NCI-H345 treated with DMSO at 0.1 percent for 48 hours (cell line): ENCODE results near the gene MRPL55.

Experiments used
- DNase-seq: peaks from one replicate; lab custom pipeline; 2025; ENCODE audit not compliant: unreplicated experiment; lab: John Stamatoyannopoulos, UW

Gene MRPL55

DNA sequence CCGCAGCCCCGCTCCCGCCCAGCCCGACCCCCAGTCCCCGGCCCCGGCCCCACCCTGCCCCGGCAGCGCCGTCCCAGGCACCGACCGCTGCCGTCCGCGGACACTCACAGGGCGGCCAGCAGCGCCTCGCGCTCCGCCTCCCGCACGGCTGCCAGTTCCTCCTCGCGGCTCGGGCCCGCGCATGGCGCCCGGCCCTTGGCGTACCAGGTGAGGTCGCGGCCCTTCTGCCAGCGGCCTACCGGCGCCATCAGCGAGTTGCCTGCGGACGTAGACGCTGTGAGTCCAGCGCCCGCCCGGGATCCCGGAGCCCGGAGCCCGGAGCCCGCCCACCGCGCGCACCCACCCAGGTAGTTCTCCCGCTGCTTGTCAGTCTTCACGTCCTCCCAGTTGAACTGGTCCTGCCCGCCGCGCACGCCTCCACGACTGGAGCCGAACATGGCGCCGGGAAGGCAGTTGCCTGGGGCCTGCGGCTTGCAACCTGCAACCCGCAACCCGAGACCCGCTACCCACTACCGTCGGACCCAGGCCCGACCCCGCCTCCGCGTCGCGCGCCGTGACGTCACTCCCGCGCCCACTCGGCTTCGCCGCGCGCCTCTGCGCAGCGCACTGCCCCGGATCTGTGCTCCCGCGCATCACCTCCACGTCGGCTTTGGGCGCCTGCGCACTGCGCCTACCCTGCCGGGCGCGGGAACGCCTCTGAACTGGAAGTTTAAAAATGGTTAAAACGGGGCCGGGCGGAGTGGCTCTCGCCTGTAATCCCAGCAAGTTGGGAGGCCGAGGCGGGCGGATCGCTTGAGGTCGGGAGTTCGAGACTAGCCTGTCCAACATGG, 6.1 kb downstream of the MRPL55 start, which contains the start of gene C1orf35:
Gene C1orf35, minus strand, starts transcription at position 535 of the 830 bp plus-strand sequence. Its CDS starts 98 bp downstream, at position 437.
- peak; percentile 93 for DNase-seq

DNA sequence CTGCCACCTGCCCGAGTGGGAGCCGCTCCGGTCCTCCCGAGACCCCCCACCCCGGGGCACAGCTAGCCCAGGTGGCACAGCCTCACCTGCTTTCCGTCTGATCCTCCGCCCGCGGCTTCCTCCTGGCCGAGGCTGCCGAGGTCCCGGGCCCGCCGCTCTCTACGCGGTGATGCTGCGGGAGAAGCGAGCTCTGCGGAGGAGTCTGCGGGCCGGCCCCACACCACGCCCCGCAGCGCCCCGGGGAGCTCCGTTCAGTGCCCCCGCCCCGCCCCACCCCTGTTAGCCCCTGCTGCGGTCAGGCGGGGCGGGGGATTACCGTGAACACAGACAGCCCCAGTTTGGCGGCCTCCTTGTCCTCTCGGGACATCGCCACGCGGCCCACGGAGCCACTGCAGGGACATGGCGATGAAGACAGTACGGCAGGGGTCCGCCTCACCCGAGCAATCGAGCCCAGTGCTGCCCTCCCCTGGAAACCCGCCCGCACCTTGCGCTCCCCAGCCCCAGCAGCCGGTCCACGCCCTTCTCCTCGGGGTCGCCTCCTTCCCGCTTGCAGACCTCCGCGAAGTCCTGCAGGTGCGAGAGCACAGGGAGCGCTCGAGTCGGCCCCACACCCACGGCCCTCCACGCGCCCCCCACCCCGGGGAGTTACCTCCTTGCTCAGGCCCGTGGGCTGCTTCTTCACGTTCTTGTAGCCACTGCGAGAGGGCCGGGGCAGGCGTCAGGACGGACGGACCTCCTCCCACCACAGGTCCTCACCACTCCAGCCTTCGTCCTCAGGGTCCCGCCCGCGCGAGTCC, 6.9 kb downstream of the MRPL55 start:
- DNase-seq = no peak

DNA sequence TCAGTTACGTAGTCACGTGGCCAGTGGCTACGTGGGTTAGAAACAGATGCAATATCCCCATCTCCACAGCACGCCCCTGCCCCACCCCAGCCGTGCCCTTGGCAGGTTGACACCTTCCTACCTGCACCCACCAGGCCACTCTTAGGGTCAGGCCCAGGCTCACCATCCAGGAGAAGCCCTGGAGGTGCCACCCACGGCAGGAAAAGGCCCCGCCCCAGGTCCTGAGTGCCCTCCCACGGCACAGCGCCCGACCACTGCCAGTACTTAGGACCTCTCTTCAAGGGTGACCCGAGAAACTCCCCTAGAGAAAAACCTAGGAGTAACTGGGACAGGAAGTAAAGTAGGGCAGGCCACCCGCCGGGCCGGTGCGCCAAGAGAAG, 7.5 kb downstream of the MRPL55 start:
- no peak for DNase-seq

DNA sequence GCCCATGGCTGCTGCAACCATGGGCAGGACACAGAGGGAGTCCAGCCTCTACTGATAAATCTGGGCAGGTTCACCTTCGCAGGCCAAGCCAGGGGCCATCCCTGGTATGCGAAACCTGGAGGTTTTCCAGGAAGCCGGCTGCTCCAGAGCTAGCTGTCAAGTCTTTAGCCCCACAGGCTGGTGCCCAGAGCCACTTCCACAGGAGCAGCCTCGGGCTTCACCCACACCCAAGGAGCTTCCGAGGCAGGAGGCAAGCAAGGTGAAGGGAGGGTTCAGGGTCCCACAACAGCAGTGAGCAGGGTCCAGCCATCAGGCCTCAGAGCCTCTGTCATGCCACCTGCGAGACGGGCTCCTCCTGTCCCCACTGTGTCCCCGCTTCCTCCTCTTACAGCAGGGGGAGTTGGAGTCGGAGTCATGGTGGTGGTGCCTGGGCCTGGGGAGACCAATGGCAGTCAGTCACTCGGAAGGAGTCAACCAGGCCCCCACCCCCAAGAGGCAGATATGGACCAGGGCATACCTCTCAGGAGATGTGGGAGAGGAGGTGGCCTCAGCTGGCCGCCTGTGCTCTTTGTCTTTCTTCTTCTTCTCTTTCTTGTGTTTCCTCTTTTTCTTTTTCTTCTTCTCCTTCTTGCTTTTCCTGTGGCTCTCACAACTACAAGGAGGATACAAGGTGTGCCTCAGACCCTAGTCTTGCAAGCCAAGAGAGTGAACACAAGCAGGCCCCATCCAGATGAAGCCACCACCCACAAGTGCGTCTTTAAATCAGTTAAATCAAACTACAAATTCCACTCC, 8.1 kb downstream of the MRPL55 start:
- DNase-seq = no peak

DNA sequence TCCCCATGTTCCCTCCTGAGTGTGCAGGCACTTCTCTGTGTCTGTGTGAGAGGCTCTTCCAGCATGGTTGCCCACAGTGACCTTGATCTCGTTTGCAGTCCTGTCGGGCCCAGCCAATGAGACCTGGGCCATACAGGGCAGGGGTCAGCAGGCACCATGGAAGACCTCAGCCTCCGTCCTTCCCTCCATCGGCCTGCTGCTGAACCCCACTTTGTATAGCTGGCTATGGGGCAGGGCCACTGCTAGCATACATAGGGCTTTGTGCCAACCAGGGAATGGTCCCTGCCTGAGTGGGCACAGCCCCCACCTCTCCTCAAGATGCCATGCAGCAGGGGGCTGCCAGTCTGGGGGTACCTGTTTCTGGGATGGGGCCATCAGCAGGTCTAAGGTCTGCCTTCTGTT, 9.8 kb downstream of the MRPL55 start:
- no peak for DNase-seq

DNA sequence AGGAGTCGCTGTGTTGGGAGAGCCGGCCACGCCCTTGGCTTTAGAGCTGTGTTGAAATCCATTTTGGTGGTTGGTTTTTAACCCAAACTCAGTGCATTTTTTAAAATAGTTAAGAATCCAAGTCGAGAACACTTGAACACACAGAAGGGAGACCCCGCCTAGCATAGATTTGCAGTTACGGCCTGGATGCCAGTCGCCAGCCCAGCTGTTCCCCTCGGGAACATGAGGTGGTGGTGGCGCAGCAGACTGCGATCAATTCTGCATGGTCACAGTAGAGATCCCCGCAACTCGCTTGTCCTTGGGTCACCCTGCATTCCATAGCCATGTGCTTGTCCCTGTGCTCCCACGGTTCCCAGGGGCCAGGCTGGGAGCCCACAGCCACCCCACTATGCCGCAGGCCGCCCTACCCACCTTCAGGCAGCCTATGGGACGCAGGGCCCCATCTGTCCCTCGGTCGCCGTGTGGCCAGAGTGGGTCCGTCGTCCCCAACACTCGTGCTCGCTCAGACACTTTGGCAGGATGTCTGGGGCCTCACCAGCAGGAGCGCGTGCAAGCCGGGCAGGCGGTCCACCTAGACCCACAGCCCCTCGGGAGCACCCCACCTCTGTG, 10.7 kb downstream of the MRPL55 start:
- DNase-seq = no peak

DNA sequence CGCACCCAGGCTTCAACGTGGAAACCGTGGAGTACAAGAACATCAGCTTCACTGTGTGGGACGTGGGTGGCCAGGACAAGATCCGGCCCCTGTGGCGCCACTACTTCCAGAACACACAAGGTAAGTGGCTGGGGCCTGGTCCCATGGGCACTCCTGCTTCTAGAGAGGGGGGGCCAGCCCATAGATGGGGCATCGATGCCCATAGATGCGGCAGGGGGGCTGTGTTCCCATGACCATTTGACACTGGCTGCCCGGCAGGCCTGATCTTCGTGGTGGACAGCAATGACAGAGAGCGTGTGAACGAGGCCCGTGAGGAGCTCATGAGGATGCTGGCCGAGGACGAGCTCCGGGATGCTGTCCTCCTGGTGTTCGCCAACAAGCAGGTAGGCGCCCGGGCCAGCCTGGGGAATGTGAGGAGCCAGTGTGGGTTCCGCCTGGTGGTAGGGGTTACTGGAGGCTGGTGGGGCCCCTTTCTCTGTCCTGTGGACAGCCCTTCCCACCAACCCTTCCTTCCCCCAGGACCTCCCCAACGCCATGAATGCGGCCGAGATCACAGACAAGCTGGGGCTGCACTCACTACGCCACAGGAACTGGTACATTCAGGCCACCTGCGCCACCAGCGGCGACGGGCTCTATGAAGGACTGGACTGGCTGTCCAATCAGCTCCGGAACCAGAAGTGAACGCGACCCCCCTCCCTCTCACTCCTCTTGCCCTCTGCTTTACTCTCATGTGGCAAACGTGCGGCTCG, 11.6 kb downstream of the MRPL55 start:
- no peak for DNase-seq

DNA sequence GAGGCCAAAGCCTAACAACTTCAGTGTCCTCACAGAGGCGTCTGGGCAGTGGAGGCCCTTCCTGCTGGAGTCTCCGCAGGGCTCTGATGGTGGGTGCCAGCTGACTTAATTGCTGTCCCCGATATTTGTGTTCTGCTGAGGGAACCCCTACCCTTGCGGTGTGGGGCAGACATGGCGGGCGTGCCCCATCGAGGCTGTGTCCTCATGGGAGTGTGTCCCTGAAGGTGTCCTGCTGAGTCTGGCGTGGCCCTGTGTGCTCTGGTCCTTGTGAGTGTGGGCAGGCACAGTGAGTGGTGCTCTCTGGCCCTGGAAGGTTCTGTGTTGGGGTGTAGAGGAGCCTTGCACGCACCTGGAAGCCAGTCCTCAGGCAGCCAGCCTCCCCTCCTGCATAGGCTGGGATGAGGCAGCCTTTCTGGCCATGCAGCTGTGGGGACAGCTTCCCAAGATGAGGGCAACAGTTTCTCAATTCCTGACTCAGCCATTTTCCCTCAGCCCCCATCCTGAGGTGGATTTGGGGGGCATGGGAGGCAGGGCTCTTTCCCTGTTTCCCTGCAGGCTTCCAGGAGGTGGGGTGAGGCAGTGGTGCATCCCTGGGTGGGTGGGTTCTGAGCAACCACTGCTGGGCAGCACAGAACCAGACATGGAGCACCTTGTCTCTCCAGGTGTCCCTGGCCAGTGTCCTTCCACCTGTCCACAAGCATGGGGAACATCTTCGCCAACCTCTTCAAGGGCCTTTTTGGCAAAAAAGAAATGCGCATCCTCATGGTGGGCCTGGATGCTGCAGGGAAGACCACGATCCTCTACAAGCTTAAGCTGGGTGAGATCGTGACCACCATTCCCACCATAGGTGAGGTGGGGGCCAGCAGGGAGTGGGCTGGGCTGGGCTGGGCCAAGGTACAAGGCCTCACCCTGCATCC, 12.4 kb downstream of the MRPL55 start:
- DNase-seq = no peak

DNA sequence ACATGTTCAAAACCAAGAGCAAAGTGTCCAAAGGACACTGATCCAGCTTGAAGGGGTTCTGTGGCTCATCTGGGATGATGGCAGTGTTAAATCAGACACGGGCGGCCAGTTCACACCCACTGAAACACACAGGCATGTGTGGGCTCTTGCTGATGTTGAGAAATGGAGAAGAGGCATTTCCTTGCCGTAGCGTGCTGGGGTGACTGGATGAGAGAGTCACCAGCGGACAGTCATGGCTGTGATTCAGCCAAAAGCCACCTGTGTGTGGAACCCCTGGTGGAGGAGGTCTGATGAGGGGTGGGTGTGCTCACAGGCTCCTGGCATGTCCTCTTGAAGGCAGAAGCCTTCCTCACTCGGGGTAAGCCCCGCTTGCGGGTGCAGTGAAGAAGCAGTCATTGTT, 13.2 kb downstream of the MRPL55 start:
- no peak for DNase-seq

DNA sequence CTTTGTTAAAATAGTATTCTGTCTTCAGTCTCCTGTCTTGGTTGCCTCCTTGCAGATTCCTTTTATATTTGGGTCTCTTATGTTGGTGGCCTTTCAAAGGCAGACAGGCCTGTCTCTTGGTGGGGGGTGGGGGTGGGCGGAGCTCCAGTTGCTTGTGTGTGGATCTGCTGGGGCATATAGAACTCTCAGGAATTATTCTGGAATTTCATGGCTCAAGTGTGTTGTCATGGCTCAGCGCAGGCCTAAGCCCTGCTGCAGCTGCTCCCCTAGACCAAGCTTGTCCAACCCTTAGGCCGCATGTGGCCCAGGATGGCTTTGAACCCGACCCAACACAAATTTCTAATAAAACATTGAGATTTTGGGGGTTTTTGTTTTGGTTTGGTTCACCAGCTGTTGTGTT, 13.9 kb downstream of the MRPL55 start:
- DNase-seq = no peak

DNA sequence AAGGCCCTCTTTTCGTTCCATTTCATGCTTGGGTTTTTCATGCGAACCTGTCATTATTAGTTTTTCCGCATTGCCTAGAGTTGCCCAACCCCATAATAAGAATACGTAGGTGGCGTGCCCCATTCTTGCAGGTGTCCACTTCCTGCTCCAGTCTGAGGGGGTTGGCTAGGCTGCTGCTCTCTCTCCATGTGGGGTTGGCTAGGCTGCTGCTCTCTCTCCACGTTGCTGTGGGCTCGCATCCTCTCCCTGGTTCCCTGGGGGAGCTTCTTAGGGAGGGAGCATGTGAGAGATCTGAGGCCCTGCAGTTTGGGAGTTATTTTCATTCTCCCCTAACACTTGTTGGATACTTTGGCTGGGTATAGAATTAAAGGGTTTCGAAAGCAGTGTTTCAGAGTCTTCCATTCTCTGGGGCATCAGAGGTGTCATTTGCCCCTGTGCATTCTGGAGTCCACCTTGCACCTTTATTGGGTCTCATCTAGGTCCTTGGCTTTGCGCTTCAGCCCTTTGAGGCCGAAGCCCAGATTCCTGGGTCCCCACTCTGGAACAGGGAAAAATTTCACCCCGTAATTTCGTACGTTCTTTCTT, 14.6 kb downstream of the MRPL55 start:
- DNase-seq = no peak

DNA sequence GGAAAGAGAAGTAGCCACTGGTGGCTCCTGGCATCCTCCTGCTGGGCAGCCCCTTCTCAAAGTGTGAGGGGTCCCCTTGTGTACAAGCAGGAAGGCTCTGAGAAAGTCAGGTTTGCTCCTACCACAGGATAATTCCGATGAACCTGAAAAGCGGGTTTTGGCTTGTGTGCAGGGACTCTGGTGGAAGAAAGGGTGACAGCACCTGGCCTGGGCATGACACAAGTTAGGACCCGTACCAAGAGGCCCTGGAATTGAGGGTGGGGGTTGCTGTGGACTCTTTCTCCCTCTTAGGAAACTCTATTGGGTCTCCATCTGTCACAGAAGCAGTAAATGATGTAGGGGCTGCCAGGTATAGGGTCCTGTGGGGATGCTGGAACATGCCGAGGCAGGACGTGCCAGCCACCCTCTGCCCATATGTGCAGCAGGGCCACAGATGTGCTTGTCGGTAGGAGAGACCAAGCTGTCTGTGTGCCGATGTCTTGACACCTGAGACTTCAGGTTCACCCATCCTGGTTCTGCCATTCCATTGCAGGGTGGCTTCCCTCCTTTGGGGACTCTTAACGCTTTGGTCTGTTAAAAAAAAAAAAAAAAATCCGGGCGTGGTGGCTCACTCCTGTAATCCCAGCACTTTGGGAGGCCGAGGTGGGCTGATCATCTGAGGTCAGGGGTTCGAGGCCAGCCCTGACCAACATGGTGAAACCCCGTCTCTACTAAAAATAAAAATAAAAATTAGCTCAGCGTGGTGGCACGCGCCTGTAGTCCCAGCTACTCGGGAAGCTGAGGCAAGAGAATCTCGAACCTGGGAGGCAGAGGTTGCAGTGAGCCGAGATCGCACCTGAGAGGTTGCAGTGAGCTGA, 15.8 kb downstream of the MRPL55 start:
- no peak for DNase-seq

DNA sequence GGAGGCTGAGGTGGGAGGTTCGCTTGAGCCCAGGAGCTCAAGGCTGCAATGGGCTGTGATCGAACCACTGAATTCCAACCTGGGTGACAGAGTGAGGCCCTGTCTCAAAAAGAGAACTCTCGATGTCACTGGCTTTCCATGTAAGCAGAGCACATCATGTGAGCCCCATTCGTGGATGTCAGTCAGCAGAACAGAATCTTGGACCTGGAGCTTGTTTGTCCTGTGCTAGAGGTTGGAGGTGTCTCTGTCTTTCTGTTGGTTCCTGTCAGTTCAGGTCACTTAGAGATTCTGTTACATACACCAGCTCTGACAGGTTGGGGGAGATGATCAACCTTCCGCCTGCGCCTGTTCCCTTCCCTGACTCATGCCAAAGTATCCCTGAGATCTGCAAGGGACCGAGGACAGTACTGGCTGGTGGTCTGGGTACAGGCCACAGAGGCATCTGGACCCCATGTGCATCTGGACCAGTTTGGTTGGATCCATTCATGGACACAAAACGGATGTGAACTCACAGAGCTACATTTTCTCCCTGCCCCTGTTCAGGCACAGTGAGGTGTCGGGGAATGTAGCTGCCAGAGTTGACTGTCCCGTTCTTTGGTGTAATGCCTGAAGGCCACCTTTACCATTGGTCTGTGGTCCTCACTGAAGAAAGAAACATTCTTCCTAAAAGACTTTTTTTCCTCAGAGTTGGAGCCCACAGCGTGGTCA, 16.6 kb downstream of the MRPL55 start:
- no peak for DNase-seq

DNA sequence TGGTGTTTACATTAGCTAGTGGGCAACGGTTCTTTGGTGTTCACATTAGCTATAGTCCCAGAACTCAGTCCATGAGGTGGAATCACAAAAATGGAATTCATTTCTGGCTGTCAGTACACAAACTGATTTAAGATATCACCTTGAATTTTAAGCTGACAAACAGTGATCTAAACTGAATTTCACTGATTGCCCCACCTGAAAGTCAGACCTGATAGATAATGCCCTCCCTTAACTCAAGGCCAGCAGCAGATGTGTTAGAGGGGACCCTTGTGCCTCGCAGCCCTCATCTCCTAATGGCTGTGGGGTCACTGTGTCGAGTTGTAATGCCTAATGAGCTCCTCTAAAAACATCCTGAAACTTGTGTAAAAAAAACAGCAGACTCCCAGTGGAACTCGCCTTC, 18.0 kb downstream of the MRPL55 start:
- DNase-seq = no peak

DNA sequence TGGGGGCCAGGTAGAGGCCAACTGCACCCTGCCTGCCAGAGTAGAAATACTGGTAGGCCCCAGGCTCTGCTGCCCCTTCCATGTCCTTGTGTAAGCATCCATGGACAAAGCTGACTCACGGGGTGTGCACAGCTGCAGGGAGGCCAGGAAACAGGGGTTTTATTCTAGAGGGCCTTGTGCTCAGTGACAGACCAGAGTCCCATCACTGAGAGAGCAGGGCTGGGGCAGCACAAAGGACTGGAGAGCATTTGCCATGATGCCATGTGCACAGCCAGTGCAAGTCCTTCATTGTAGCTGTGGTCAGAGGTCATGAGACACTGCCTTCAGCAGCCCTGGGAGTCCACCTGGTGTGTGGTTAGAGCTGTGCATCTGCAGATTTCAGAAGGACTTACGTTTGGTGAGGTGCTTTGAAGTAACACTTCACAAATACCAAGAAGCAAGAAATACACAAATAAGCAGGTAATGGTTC, 18.5 kb downstream of the MRPL55 start:
- DNase-seq = no peak

DNA sequence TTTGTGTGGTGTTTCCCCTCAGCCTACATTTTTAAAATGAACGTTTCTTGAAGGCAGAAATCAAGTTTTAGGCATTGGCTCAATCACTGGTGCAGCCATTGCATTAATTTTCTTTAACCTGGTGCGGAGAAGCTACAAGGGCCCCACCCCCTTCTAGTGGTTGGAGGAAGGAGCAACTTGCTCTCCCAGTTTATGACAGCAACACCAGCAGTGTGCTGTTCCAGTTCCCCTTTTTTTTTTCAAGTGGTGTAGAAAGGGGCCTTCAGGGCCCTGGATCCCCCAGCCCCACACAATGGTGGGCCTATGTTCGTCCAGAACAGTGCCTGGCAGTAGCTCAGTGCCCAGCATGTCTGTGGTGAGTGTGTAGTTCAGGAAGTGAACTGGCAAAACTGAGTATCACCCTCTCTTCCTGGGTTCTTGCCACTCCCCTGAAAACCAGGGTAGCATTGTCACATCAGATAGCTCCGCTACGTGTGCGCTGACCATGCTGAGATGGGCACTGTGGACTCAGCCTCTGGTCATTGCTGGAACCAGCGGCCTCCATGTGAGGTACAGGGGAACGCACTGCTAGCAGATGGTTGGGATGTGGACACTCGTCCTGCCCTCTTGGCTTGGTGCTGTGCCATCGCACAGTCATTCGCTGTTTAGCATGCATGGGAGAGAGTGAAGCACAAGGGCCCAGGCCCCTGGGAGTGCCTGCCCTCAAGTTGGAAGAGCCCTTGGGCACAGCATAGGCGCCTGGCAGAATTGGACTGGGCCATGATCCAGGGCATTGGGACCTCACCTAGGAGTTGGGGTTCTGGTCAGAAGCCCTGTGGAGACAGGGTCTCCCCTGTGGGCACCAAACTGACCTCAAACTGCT, 19.3 kb downstream of the MRPL55 start:
- no peak for DNase-seq
